Spleen (tissue), 11 donors: Measurements from ENCODE around the gene TLR9. TPM values are rescaled to one million over a fixed set of nuclear protein-coding genes. Genes with fewer than 3 reads are reported as not detected.

Experiments
- DNase-seq: peaks from one replicate; pipeline ENCODE4 v3.0.0-alpha.2; 2020
- H3K27ac ChIP-seq, 8 donors: fragments of 200-600 bp; sonication (generic) in 7 of 8; 1 replicate in 4 of 8; 2 replicates in 4 of 8; pipeline versions ENCODE4 v1.5.0 to v1.8.0; 2016 to 2021; ENCODE audit warnings: inconsistent platforms in 4 of 8, mild to moderate bottlenecking in 4 of 8, moderate library complexity in 1 of 8
- H3K27me3 ChIP-seq, 7 donors: fragments of 200-600 bp; sonication (generic) in 6 of 7; replicated peaks in 1 of 7; 1 replicate in 4 of 7; 2 replicates in 3 of 7; pipeline versions ENCODE4 v1.5.0 to v1.8.0; 2016 to 2021; ENCODE audit warnings: inconsistent platforms in 3 of 7, mild to moderate bottlenecking in 1 of 7
- H3K36me3 ChIP-seq, 6 donors: fragments of 200-600 bp; sonication (generic) in 5 of 6; 1 replicate in 4 of 6; 2 replicates in 2 of 6; pipeline versions ENCODE4 v1.5.0 to v1.8.0; 2016 to 2021; ENCODE audit warnings: inconsistent platforms in 2 of 6
- H3K4me1 ChIP-seq, 6 donors: fragments of 200-600 bp; sonication (generic) in 5 of 6; 1 replicate in 3 of 6; 2 replicates in 3 of 6; pipeline versions ENCODE4 v1.5.0 to v1.8.0; 2016 to 2021; ENCODE audit warnings: inconsistent platforms in 3 of 6
- H3K4me3 ChIP-seq, 8 donors: fragments of 200-600 bp; sonication (generic) in 7 of 8; 1 replicate in 4 of 8; 2 replicates in 4 of 8; pipeline versions ENCODE4 v1.5.0 to v1.8.0; 2016 to 2021; ENCODE audit warnings: inconsistent platforms in 4 of 8, mild to moderate bottlenecking in 4 of 8, moderate library complexity in 2 of 8
- H3K9me3 ChIP-seq, 8 donors: fragments of 200-600 bp; sonication (generic) in 7 of 8; 1 replicate in 4 of 8; 2 replicates in 4 of 8; pipeline versions ENCODE4 v1.5.0 to v1.8.0; 2016 to 2021; ENCODE audit warnings: inconsistent platforms in 4 of 8
- POLR2A ChIP-seq, 3 donors: fragments of 450-650 bp; IDR thresholded peaks; one replicate each; pipeline ENCODE4 v1.5.1; 2017; ENCODE audit warnings: antibody characterized with exemption in 3 of 3, mild to moderate bottlenecking in 1 of 3
- POLR2AphosphoS5 ChIP-seq, 3 donors: sonication (generic); formaldehyde crosslinking; IDR thresholded peaks; one replicate each; pipeline ENCODE4 v1.5.1; 2017; ENCODE audit warnings: antibody characterized with exemption in 3 of 3
- WGBS, 5 donors: extraction: QIAGEN DNeasy Blood & Tissue Kit in 3 of 5; methylation state at CpG; one replicate each; pipeline versions ENCODE4 v1.1.5 to v1.1.7; 2013 to 2018; 5-methylcytosine and 5-hydroxymethylcytosine counted together
- intact Hi-C: fragments of 100-400 bp; cut with DNase I; formaldehyde crosslinking; loops from one replicate; pipeline ENCODE4 v1.15.0; 2023; ENCODE audit warnings: low total_unique reads
- polyA plus RNA-seq, 3 donors: library from polyadenylated mRNA; stranded (reverse); fragments of 200-250 nt; gene quantifications; one replicate each; pipeline ENCODE4 v1.2.1, GENCODE V29; 2013
- total RNA-seq, 7 donors: library from RNA; depleted of rRNA in 3 of 7; stranded (reverse); fragments of >200 nt in 3 of 7; fragmentation: NEBNext Ultra II Directional in 4 of 7; extraction: Animal tissue kit (Norgen Biotek cat#: 25700) in 4 of 7; gene quantifications; one replicate each; pipeline versions ENCODE4 v1.1.0 to v1.2.1, GENCODE V29; 2016 to 2021
- TF ChIP-seq, protein P1 (sequence below), 11 experiments: fragments of 200-600 bp in 7 of 11; fragments of 450-650 bp in 4 of 11; sonication (generic) in 4 of 11; IDR thresholded peaks in 8 of 11; conservative IDR thresholded peaks in 3 of 11; 1 replicate in 7 of 11; 2 replicates in 4 of 11; pipeline versions ENCODE4 v1.4.0 to v1.8.0; 2016 to 2021; ENCODE audit warnings: antibody characterized with exemption in 11 of 11, inconsistent platforms in 4 of 11, mild to moderate bottlenecking in 1 of 11
- donor health status: healthy with polysubstance abuse.
- donor health status: DM: no; HTN: no; CAD: no; lungs with moderate emphysema.
- donor health status: DM: no; HTN: no; CAD: no.
- donor health status: Bipolar disorder and iron deficiency.
- donor health status: healthy.
- donor health status: DM: no; HTN: no; CAD: no.
- donor health status: DM: yes; HTN: yes; CAD: no.

The TLR9 gene
- total and polyA plus RNA-seq, 10 donors: 0.55 to 7.7 (median 3.8) TPM; not detected in 1

DNA sequence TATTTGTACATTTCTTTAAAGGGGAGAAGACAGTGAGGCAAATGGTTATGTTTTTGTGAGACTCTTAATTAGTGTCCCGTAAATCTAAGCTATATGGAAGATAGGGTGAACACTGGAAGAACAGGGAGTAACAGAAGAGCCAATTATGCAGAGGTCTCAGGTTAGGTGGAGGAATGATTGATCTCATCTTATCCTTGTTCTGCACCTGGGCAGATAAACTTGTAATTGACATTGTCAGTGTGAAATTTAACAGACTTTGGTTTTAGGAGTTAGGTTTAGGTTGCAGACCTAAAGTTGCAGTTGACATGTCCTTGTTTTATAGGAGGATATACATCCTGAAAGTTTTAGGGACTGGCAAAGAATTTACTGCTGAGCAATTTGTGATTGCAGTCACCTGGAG, 16.6 kb upstream of the TLR9 start:
- TF ChIP-seq POLR2A (IDR thresholded peaks at IDR 0.05): no peak
- TF ChIP-seq POLR2AphosphoS5 (IDR thresholded peaks at IDR 0.05): no peak
- TF ChIP-seq, protein P1, sequence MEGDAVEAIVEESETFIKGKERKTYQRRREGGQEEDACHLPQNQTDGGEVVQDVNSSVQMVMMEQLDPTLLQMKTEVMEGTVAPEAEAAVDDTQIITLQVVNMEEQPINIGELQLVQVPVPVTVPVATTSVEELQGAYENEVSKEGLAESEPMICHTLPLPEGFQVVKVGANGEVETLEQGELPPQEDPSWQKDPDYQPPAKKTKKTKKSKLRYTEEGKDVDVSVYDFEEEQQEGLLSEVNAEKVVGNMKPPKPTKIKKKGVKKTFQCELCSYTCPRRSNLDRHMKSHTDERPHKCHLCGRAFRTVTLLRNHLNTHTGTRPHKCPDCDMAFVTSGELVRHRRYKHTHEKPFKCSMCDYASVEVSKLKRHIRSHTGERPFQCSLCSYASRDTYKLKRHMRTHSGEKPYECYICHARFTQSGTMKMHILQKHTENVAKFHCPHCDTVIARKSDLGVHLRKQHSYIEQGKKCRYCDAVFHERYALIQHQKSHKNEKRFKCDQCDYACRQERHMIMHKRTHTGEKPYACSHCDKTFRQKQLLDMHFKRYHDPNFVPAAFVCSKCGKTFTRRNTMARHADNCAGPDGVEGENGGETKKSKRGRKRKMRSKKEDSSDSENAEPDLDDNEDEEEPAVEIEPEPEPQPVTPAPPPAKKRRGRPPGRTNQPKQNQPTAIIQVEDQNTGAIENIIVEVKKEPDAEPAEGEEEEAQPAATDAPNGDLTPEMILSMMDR (IDR thresholded peaks at IDR 0.05 in 8 of 11, conservative IDR thresholded peaks at IDR 0.05 in 3 of 11): no peak
- 88 to 100% (median 97%) methylated on average over 1 of the region's 1 CpG for WGBS, 5 donors
- Histone ChIP-seq H3K27ac (no peak overlapping the region), H3K36me3 (no peaks in the 10 kb centered on the region), H3K9me3 (no peaks in the 10 kb centered on the region), H3K4me1 (peaks cover 19 to 84% (median 67%) of the 10 kb centered on the region in 6 donors), H3K4me3 (no peak overlapping the region), H3K27me3 (no peaks in the 10 kb centered on the region)
- no peak for DNase-seq
- intact Hi-C loops: no loop called here

DNA sequence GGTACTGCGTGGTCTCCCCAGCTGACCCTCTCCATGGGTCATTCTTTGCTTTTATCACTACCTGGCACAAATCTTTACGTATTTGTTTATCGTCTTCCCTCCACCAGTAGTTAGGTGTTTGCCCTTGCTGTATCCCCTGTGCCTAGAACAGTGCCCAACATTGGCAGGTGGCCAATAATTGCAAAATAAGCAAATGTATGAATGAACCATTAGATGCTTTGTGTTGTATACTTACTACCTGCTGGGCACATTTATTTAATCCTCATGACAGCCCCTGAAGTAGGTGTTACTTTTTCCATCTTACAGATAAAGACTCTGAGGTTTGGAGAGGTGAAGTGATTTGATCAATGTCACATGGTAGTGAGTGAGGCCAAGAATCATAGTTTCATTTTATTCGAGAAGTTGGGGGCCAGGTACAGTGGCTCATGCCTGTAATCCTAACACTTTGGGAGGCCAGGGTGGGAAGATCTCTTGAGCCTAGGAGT, 15.5 kb upstream of the TLR9 start:
- peak overlapping the region in 3 of 8 donors; percentile 96 to 98 (median 97) for H3K27ac ChIP-seq
- no peak overlapping the region for H3K4me3 ChIP-seq
- H3K4me1 ChIP-seq: peaks cover 26 to 84% (median 66%) of the 10 kb centered on the region in 6 donors
- TF ChIP-seq POLR2A (IDR thresholded peaks at IDR 0.05): no peak
- intact Hi-C loops: no loop called here
- no peak for DNase-seq
- H3K9me3 ChIP-seq: no peaks in the 10 kb centered on the region
- WGBS, 5 donors: 83 to 92% (median 87%) methylated on average over 4 of the region's 4 CpGs
- no peaks in the 10 kb centered on the region for H3K27me3 ChIP-seq
- H3K36me3 ChIP-seq: peaks cover 0 to under 1% (median 0%) of the 10 kb centered on the region in 6 donors

DNA sequence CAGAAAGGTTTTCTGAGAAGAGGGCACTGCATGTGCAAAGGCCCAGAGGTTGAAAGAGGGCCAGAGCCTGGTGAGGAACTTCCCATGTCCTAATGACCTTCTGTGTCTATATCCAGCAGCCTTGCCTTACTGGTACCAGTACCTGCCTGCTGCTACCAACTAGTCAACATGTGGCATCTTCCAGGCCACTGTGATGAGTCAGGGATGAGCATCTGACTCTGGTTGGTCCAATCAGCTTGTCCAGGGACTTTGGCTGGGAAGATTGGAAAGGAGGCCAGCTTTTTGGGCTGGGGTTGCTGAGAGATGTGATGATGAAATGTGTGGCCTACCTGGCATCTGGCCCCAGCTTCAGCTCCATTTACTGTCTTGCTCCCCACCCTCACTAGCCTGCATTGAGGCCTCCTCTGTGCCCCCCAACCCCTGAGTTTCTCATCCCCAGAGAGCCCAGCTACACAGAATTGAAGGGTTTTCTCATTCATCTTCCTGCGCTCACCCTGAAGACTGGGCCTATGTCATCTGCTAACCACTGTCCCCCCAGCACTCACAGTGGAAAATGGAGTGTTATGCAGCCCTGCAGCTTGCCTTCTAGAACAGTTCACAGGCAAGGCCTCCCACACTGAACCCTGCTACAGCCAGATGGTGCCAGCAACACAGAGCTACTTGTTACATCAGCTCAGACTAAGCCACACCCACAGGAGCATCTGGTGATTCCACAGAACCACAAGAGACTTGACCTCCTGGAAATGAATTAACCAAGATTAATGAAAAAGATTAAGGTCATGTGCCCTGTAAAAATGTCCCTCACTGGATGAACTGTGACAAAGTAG, 14.8 kb upstream of the TLR9 start:
- WGBS, 5 donors: 85 to 100% (median 94%) methylated on average over 1 of the region's 1 CpG
- Histone ChIP-seq H3K36me3 (peaks cover 0 to 7% (median 0%) of the 10 kb centered on the region in 6 donors), H3K27me3 (no peaks in the 10 kb centered on the region), H3K27ac (peak overlapping the region; percentile 47 to 98 (median 94)), H3K9me3 (no peaks in the 10 kb centered on the region), H3K4me1 (peaks cover 26 to 87% (median 70%) of the 10 kb centered on the region in 6 donors), H3K4me3 (peak overlapping the region in 6 of 8 donors; percentile 90 to 98 (median 95))
- peak; percentile 69 for DNase-seq
- TF ChIP-seq POLR2A (IDR thresholded peaks at IDR 0.05) (no peak), POLR2AphosphoS5 (IDR thresholded peaks at IDR 0.05) (peak in 1 of 3 donors; percentile 23)
- TF ChIP-seq, protein P1 (IDR thresholded peaks at IDR 0.05 in 8 of 11, conservative IDR thresholded peaks at IDR 0.05 in 3 of 11): no peak
- intact Hi-C loops: no loop called here

DNA sequence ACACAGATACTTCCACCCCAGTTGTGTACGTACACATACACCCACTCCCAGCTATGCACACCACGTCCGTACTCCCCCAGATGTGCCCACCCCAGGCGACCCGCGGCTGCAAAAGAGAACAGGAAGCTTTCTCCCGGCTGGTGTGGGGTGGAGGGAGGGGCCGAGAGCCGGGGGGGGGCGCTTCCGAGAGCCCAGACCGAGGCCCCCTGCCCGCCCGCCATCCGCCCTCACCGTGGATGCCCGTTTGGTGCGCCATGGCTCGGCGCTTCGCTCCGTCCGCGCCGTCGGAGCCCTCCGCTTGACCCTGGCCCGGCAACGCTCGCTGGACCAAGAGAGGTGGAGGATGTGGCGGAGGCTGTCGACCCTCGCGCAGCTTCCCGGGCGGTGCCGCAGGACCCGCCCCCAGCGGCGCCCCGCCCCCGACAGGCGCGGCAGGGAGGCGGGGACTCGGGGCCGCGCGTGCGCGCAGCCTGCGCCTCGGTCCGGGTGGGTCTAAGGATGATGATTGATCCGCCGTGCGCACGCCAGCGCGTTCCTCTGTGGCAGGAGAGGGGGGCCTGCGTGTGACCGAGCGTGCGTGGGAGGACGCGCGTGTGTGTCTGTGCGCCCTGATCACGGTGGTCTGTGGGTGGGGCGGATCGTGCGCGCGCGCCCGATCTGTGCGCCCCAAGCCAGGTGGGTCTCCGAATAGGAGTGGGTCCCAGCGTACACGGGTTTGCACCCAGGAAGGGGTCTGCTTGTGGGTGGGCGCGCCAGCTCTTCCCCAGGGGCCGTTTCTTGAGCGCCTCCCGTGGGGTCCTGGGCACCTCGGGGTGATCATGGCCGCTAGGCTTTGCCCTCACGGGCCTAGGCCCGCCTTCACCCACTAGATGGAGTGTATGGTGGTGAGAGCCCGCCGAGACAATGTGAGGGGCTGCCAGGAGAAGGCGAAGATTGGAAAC, 13.6 kb upstream of the TLR9 start, which contains the start of gene TWF2:
TWF2 (minus strand) TSS at position 398 of the 941 bp plus-strand sequence; CDS start at position 256, 142 bp downstream.
- intact Hi-C loops: loop anchor here (5.0 kb wide), 1 partner anchor 38 kb away; the partner anchor contains the start of gene WDR82
- WGBS, 5 donors: 0 to 1% (median 1%) methylated on average over 32 to 92 of the region's 92 CpGs
- no peaks in the 10 kb centered on the region for H3K9me3 ChIP-seq
- H3K4me1 ChIP-seq: peaks cover 26 to 87% (median 67%) of the 10 kb centered on the region in 6 donors
- peak within 1 kb of the TSS; percentile 71 to 98 (median 94) for H3K27ac ChIP-seq
- peak within 1 kb of the TSS; percentile 90 to 98 (median 94) for H3K4me3 ChIP-seq
- DNase-seq: peak; percentile 95
- peak; percentile 92 to 94 (median 93) for TF ChIP-seq POLR2AphosphoS5 (IDR thresholded peaks at IDR 0.05)
- TF ChIP-seq, protein P1 (IDR thresholded peaks at IDR 0.05 in 8 of 11, conservative IDR thresholded peaks at IDR 0.05 in 3 of 11): peak in 10 of 11 experiments; percentile 31 to 77 (median 60)
- TF ChIP-seq POLR2A (IDR thresholded peaks at IDR 0.05): no peak
- peaks cover 0 to 19% (median 8%) of the 10 kb centered on the region in 6 donors for H3K36me3 ChIP-seq
- no peaks in the 10 kb centered on the region for H3K27me3 ChIP-seq
